ENCODE data around the gene MXRA7. TPM values are rescaled to one million over a fixed set of nuclear protein-coding genes. Genes with fewer than 3 reads are reported as not detected.

The MXRA7 gene
- total and polyA plus RNA-seq, 2 donors (not counting 3 experiments of a cell fraction or from before 2014, with no cell fraction given), result 49.5 to 95.8 TPM

GRCh38 chr17:76643553-76644148 lies 67.1 kb downstream of the MXRA7 start, which contains the start of gene ST6GALNAC1:
Gene ST6GALNAC1 (minus strand): TSS chr17:76643757. CDS start chr17:76643638, 119 bp downstream.
- no peak within 1 kb of the TSS for H3K9ac ChIP-seq (replicated peaks; ENCODE audit: extremely low read depth, insufficient read depth, low read length)
- H4K20me1 ChIP-seq (replicated peaks; ENCODE audit: control insufficient read depth, extremely low read depth, insufficient read depth, low read length), result no peaks in the 10 kb centered on the region
- peak within 1 kb of the TSS; percentile 2 for H2AFZ ChIP-seq (ENCODE audit: low read depth, low read length)
- no peaks in the 10 kb centered on the region for H3K9me3 ChIP-seq (replicated peaks; ENCODE audit: control insufficient read depth, insufficient read depth, low read length)
- intact Hi-C loops (cut with micrococcal nuclease) (no loop called here), dilution Hi-C loops (cut with MboI; ENCODE audit: extremely low pct_ligation_motif_present, low sequenced_read_pairs) (no loop called here)
- FAIRE-seq, result peak; percentile 60
- no peak within 1 kb of the TSS for H3K4me2 ChIP-seq (ENCODE audit: insufficient read depth, low read length)
- POLR2A ChIA-PET, result interaction anchor here (0.7 kb wide), 1 partner anchor 469 kb away, joined by 3 read pairs; no protein-coding TSS in a partner anchor
- no peaks in the 10 kb centered on the region for H3K36me3 ChIP-seq (ENCODE audit: control insufficient read depth in 2 of 2, extremely low read depth in 1 of 2, insufficient read depth in 2 of 2, low read length in 2 of 2)
- CTCF ChIA-PET, result interaction anchor here (1.1 kb wide), 1 partner anchor 120 kb away, joined by 3 read pairs; no protein-coding TSS in a partner anchor
- H3K27me3 ChIP-seq (ENCODE audit: control insufficient read depth in 2 of 2, insufficient read depth in 2 of 2, low read length in 2 of 2), result peaks cover 3 to 9% of the 10 kb centered on the region in 2 experiments
- H3K9me1 ChIP-seq (replicated peaks; ENCODE audit: control insufficient read depth, extremely low read depth, insufficient read depth, low read length), result no peaks in the 10 kb centered on the region
- no TSS peak for BruUV-seq (replicated peaks)
- TF ChIP-seq GATA2 (IDR thresholded peaks at IDR 0.05; ENCODE audit: insufficient read depth, insufficient read length, low read depth, low read length) (no peak), POLR2A (IDR thresholded peaks at IDR 0.05; ENCODE audit: low read depth, low read length) (no peak), MYC (IDR thresholded peaks at IDR 0.05; ENCODE audit: low read depth, low read length) (no peak), EZH2 (IDR thresholded peaks at IDR 0.05; ENCODE audit: borderline replicate concordance, low read depth, low read length, severe bottlenecking) (no peak), JUN (IDR thresholded peaks at IDR 0.05; ENCODE audit: borderline replicate concordance, insufficient read depth, insufficient read length, low read depth) (no peak), FOS (IDR thresholded peaks at IDR 0.05; ENCODE audit: borderline replicate concordance, insufficient read depth, low read length) (no peak), POLR2AphosphoS5 (IDR thresholded peaks at IDR 0.05; ENCODE audit: insufficient read depth, low read depth, low read length) (no peak), CTCF (IDR thresholded peaks at IDR 0.05; ENCODE audit: extremely low read depth in 1 of 2, insufficient read depth in 1 of 2, low read depth in 1 of 2, low read length in 2 of 2) (no peak), MAX (IDR thresholded peaks at IDR 0.05; ENCODE audit: insufficient read depth, insufficient read length) (no peak)
- no peak within 1 kb of the TSS for H3K27ac ChIP-seq (ENCODE audit: insufficient read depth, low read depth, low read length)
- DNase-seq (ENCODE audit: low read depth, low spot score), result peak; percentile 26
- no peaks in the 10 kb centered on the region for H3K79me2 ChIP-seq (ENCODE audit: control insufficient read depth, insufficient read depth, low read length)
- no peak within 1 kb of the TSS for H3K4me3 ChIP-seq (replicated peaks in 1 of 3; ENCODE audit: insufficient read depth in 1 of 3, low read depth in 1 of 3, low read length in 3 of 3)
- H3K4me1 ChIP-seq (ENCODE audit: control insufficient read depth, extremely low read depth, insufficient read depth, low read length), result no peaks in the 10 kb centered on the region
